ENCODE results near the gene RGS1. TPM values are rescaled to one million over a fixed set of nuclear protein-coding genes. Genes with fewer than 3 reads are reported as not detected.

RGS1 gene
- total RNA-seq, 2 experiments from 2014 or later = 27.5 to 29.4 TPM

- no peaks in the 10 kb centered on the region for H3K36me3 Mint-ChIP-seq (ENCODE audit: low read depth)
- ChIA-PET POLR2A (no interaction called here), CTCF (interaction anchor here (0.7 to 1.6 kb wide), 5 partner anchors 9 to 36 kb away, joined by 3 to 5 read pairs (median 3); no protein-coding TSS in a partner anchor)
- ATAC-seq (no peak), DNase-seq (no peak)
- H3K27me3 Mint-ChIP-seq = no peaks in the 10 kb centered on the region
- peak overlapping the region; percentile 39 for H3K27ac Mint-ChIP-seq
- intact Hi-C loops (cut with micrococcal nuclease) = loop anchor here (5.0 kb wide), 1 partner anchor 35 kb away; no protein-coding TSS in a partner anchor
- H3K9me3 Mint-ChIP-seq = no peaks in the 10 kb centered on the region
- peaks cover 37% of the 10 kb centered on the region for H3K4me1 Mint-ChIP-seq (ENCODE audit: low read depth)
- TF ChIP-seq, protein P1, sequence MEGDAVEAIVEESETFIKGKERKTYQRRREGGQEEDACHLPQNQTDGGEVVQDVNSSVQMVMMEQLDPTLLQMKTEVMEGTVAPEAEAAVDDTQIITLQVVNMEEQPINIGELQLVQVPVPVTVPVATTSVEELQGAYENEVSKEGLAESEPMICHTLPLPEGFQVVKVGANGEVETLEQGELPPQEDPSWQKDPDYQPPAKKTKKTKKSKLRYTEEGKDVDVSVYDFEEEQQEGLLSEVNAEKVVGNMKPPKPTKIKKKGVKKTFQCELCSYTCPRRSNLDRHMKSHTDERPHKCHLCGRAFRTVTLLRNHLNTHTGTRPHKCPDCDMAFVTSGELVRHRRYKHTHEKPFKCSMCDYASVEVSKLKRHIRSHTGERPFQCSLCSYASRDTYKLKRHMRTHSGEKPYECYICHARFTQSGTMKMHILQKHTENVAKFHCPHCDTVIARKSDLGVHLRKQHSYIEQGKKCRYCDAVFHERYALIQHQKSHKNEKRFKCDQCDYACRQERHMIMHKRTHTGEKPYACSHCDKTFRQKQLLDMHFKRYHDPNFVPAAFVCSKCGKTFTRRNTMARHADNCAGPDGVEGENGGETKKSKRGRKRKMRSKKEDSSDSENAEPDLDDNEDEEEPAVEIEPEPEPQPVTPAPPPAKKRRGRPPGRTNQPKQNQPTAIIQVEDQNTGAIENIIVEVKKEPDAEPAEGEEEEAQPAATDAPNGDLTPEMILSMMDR (IDR thresholded peaks at IDR 0.05) = no peak
- H3K4me3 Mint-ChIP-seq = no peak overlapping the region
Observed at GRCh38 chr1:192552760-192553191, 22.8 kb upstream of the RGS1 start.

DNA sequence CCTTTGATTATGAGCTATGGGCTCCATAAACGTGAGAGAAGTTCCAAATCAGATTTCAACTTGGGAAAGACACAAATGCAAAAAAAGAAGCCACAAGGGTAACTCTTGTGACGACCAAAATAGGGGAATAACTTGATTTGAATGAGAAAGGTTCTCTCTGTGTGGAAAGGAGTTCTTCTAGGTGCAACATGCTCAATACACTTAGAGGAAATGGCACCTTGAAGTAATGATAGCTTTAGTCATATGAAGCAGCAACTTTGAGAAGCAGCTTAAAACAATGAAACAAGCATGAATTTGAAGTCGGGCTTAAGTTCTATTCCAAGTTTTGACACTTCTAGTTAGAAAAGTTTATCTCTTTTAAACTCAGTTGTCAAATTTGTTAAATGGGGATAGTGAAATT lies 21.8 kb upstream of the RGS1 start:
- TF ChIP-seq, protein P1 (IDR thresholded peaks at IDR 0.05) = no peak
- ATAC-seq (no peak), DNase-seq (no peak)
- peaks cover 45% of the 10 kb centered on the region for H3K4me1 Mint-ChIP-seq (ENCODE audit: low read depth)
- intact Hi-C loops (cut with micrococcal nuclease) = loop anchor here (5.0 kb wide), 1 partner anchor 36 kb away; no protein-coding TSS in a partner anchor
- no peak overlapping the region for H3K27ac Mint-ChIP-seq
- no peaks in the 10 kb centered on the region for H3K9me3 Mint-ChIP-seq
- ChIA-PET POLR2A (interaction anchor here (0.6 kb wide), 1 partner anchor 34 kb away, joined by 3 read pairs; no protein-coding TSS in a partner anchor), CTCF (interaction anchor here (0.9 to 1.6 kb wide), 6 partner anchors 10 to 37 kb away, joined by 3 to 7 read pairs (median 4); no protein-coding TSS in a partner anchor)
- H3K36me3 Mint-ChIP-seq (ENCODE audit: low read depth) = no peaks in the 10 kb centered on the region
- no peaks in the 10 kb centered on the region for H3K27me3 Mint-ChIP-seq
- H3K4me3 Mint-ChIP-seq = no peak overlapping the region

GRCh38 chr1:192554904-192555303 lies 20.7 kb upstream of the RGS1 start:
- Mint-ChIP-seq H3K4me1 (ENCODE audit: low read depth) (peaks cover 49% of the 10 kb centered on the region), H3K27ac (no peak overlapping the region), H3K36me3 (ENCODE audit: low read depth) (no peaks in the 10 kb centered on the region), H3K4me3 (no peak overlapping the region), H3K9me3 (no peaks in the 10 kb centered on the region), H3K27me3 (no peaks in the 10 kb centered on the region)
- intact Hi-C loops (cut with micrococcal nuclease) = loop anchor here (5.0 kb wide), 1 partner anchor 38 kb away; no protein-coding TSS in a partner anchor
- ATAC-seq = no peak
- no peak for DNase-seq
- TF ChIP-seq, protein P1 (IDR thresholded peaks at IDR 0.05) = no peak
- ChIA-PET POLR2A (no interaction called here), CTCF (interaction anchor here (1.5 kb wide), 1 partner anchor 23 kb away, joined by 5 read pairs; no protein-coding TSS in a partner anchor)

DNA sequence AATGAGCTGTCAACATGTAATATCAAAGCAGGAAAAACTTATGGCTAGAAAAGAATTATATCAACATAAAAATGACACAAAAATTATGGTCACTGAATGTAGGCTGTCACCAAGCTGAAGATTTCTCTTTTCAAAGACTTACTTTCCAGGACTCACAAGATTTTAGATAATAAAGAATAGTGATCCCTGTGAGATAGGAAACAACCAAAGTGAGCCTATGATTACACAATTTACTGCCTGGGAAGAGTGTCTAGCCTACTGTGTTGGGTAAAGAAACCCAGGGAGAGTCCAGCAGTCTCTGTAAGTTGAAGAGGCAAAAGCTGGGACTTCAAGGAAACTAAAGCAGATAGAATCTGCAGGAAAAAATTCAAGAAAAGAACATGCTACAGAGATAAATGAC lies 20.2 kb upstream of the RGS1 start:
- no peak overlapping the region for H3K27ac Mint-ChIP-seq
- no peak overlapping the region for H3K4me3 Mint-ChIP-seq
- ChIA-PET CTCF (no interaction called here), POLR2A (no interaction called here)
- DNase-seq (no peak), ATAC-seq (no peak)
- no peaks in the 10 kb centered on the region for H3K36me3 Mint-ChIP-seq (ENCODE audit: low read depth)
- intact Hi-C loops (cut with micrococcal nuclease) = no loop called here
- TF ChIP-seq, protein P1 (IDR thresholded peaks at IDR 0.05) = no peak
- H3K9me3 Mint-ChIP-seq = no peaks in the 10 kb centered on the region
- H3K27me3 Mint-ChIP-seq = no peaks in the 10 kb centered on the region
- H3K4me1 Mint-ChIP-seq (ENCODE audit: low read depth) = peaks cover 47% of the 10 kb centered on the region

GRCh38 chr1:192557841-192558595 lies 17.6 kb upstream of the RGS1 start:
- TF ChIP-seq, protein P1 (IDR thresholded peaks at IDR 0.05) = no peak
- Mint-ChIP-seq H3K9me3 (no peaks in the 10 kb centered on the region), H3K27me3 (no peaks in the 10 kb centered on the region), H3K4me1 (ENCODE audit: low read depth) (peaks cover 39% of the 10 kb centered on the region), H3K36me3 (ENCODE audit: low read depth) (no peaks in the 10 kb centered on the region), H3K27ac (no peak overlapping the region), H3K4me3 (no peak overlapping the region)
- no peak for DNase-seq
- intact Hi-C loops (cut with micrococcal nuclease) = no loop called here
- no peak for ATAC-seq
- ChIA-PET POLR2A (interaction anchor here (0.7 to 1.2 kb wide), 2 partner anchors 13 to 486 kb away, joined by 3 read pairs; no protein-coding TSS in a partner anchor), CTCF (interaction anchor here (1.0 to 1.5 kb wide), 3 partner anchors 8 to 13 kb away, joined by 3 to 4 read pairs (median 3); no protein-coding TSS in a partner anchor)

Measured in activated CD8-positive, alpha-beta T cell treated with anti-CD3 and anti-CD28 coated beads for 36 hours (primary cell).